HEK293 (cell line): ENCODE data around the gene TMEM244.

Source experiments
- CTCF ChIP-seq: fragments of 450-650 bp; formaldehyde crosslinking; IDR thresholded peaks from 2 replicates; pipeline ENCODE4 v1.5.1; 2016; ENCODE audit warnings: missing biosample characterization, missing genetic modification characterization
- MEIS1 ChIP-seq: sonication (generic); formaldehyde crosslinking; IDR thresholded peaks from 2 replicates; pipeline ENCODE4 v1.8.1; 2022; ENCODE audit warnings: missing genetic modification reagents, mild to moderate bottlenecking, borderline replicate concordance

- TF ChIP-seq MEIS1 (CRISPR knock-in tag) (no peak), CTCF (tag by site-specific recombination) (no peak)
Observed at GRCh38 chr6:129866688-129867087, 5.6 kb upstream of the TMEM244 start.
